ENCODE results near the gene GCN1. TPM values are rescaled to one million over a fixed set of nuclear protein-coding genes. Genes with fewer than 3 reads are reported as not detected.
A peak's percentile ranks its signal among the peaks of the same experiment; 100 is the strongest.
"Not testable (repeated sequence)": the region's sequence is repeated elsewhere in the genome, so short reads cannot be mapped to it uniquely, and the experiment has no call there.

Gene GCN1
- total RNA-seq, 6 experiments from 2014 or later: 76.5 to 102 (median 83.1) TPM

GRCh38 chr12:120239776-120240494, 45.4 kb upstream of the GCN1 start:
- no peak overlapping the region for H3K4me3 Mint-ChIP-seq
- H3K9me3 Mint-ChIP-seq: no peaks in the 10 kb centered on the region
- 0 out of 2 replicates have a peak overlapping the region, but pooled peaks have one; percentile 13 for H3K27ac Mint-ChIP-seq
- H3K4me1 Mint-ChIP-seq (ENCODE audit: low read depth): peaks cover 86% of the 10 kb centered on the region
- DNase-seq: no peak
- peaks cover 9% of the 10 kb centered on the region for H3K36me3 Mint-ChIP-seq (ENCODE audit: low read depth)
- TF ChIP-seq CTCF (IDR thresholded peaks at IDR 0.05): no peak
- peaks cover 2% of the 10 kb centered on the region for H3K27me3 Mint-ChIP-seq (ENCODE audit: insufficient read depth)

- Mint-ChIP-seq H3K27me3 (ENCODE audit: insufficient read depth) (no peaks in the 10 kb centered on the region; the same call in 1 of the 2 replicates), H3K36me3 (ENCODE audit: low read depth) (peaks cover 12% of the 10 kb centered on the region; the same call in 1 of the 2 replicates), H3K4me1 (ENCODE audit: low read depth) (peaks cover 89% of the 10 kb centered on the region), H3K27ac (peak overlapping the region; percentile 97), H3K4me3 (no peak overlapping the region), H3K9me3 (no peaks in the 10 kb centered on the region)
- no peak for TF ChIP-seq CTCF (IDR thresholded peaks at IDR 0.05)
- no peak for DNase-seq
Measured at GRCh38 chr12:120238839-120239445, 44.4 kb upstream of the GCN1 start.

- Mint-ChIP-seq H3K27ac (peak overlapping the region; percentile 97), H3K27me3 (ENCODE audit: insufficient read depth) (no peaks in the 10 kb centered on the region; the same call in 1 of the 2 replicates), H3K9me3 (no peaks in the 10 kb centered on the region), H3K36me3 (ENCODE audit: low read depth) (peaks cover 12% of the 10 kb centered on the region; the same call in 1 of the 2 replicates), H3K4me1 (ENCODE audit: low read depth) (peaks cover 89% of the 10 kb centered on the region), H3K4me3 (peak overlapping the region; percentile 71)
- DNase-seq: no peak
- no peak for TF ChIP-seq CTCF (IDR thresholded peaks at IDR 0.05)
Measured at GRCh38 chr12:120238217-120238616, 43.7 kb upstream of the GCN1 start.

GRCh38 chr12:120237360-120238171, 43.1 kb upstream of the GCN1 start:
- DNase-seq: peak; percentile 83
- H3K27me3 Mint-ChIP-seq (ENCODE audit: insufficient read depth): no peaks in the 10 kb centered on the region; the same call in 1 of the 2 replicates
- no peak for TF ChIP-seq CTCF (IDR thresholded peaks at IDR 0.05)
- peak overlapping the region; percentile 97 for H3K27ac Mint-ChIP-seq
- no peaks in the 10 kb centered on the region for H3K9me3 Mint-ChIP-seq
- H3K4me3 Mint-ChIP-seq: peak overlapping the region; percentile 71
- peaks cover 18% of the 10 kb centered on the region; the same call in 1 of the 2 replicates for H3K36me3 Mint-ChIP-seq (ENCODE audit: low read depth)
- peaks cover 90% of the 10 kb centered on the region for H3K4me1 Mint-ChIP-seq (ENCODE audit: low read depth)

- DNase-seq: not testable (repeated sequence)
- Mint-ChIP-seq H3K27ac (peak overlapping the region; percentile 97), H3K4me3 (peak overlapping the region; percentile 71)
Measured at GRCh38 chr12:120236809-120237208, 42.3 kb upstream of the GCN1 start.

More at GRCh38 chr12:120236809-120237208, 42.3 kb upstream of the GCN1 start:
- Mint-ChIP-seq H3K4me1 (ENCODE audit: low read depth) (peaks cover 90% of the 10 kb centered on the region), H3K36me3 (ENCODE audit: low read depth) (peaks cover 21% of the 10 kb centered on the region; the same call in 1 of the 2 replicates)
- H3K9me3 Mint-ChIP-seq; H3K27me3 Mint-ChIP-seq (ENCODE audit: insufficient read depth): not testable (repeated sequence)
